RWPE2 (cell line): ENCODE data around the gene AP3S1.

Experiments
- ATAC-seq: fragments of 200-7000 bp; cut with Tn5 transposase; 3 replicates; pipeline ENCODE4 v1.9.1; 2021; ENCODE audit warnings: low read depth
- DNase-seq: peaks from one replicate; pipeline ENCODE4 v3.0.0-alpha.2; 2020; ENCODE audit warnings: low spot score
- H3K27ac ChIP-seq: fragments of 450-650 bp; 2 replicates; pipeline ENCODE4 v1.5.1; 2017; ENCODE audit warnings: mild to moderate bottlenecking; ENCODE audit not compliant: poor library complexity, severe bottlenecking
- H3K27me3 ChIP-seq: fragments of 250-450 bp; sonication (Bioruptor Pico); 2 replicates; pipeline ENCODE4 v1.5.1; 2021; ENCODE audit warnings: mild to moderate bottlenecking, moderate library complexity; ENCODE audit not compliant: insufficient read depth, poor library complexity, severe bottlenecking
- H3K36me3 ChIP-seq: fragments of 250-450 bp; sonication (Bioruptor Pico); 2 replicates; pipeline ENCODE4 v1.5.1; 2020; ENCODE audit warnings: low read depth, mild to moderate bottlenecking, moderate library complexity
- H3K4me1 ChIP-seq: fragments of 250-450 bp; sonication (Bioruptor Pico); 2 replicates; pipeline ENCODE4 v1.5.1; 2021; ENCODE audit warnings: mild to moderate bottlenecking, moderate library complexity; ENCODE audit not compliant: insufficient read depth, poor library complexity, severe bottlenecking
- H3K4me3 ChIP-seq: fragments of 250-450 bp; sonication (Bioruptor Pico); 2 replicates; pipeline ENCODE4 v1.5.1; 2021; ENCODE audit warnings: mild to moderate bottlenecking, moderate library complexity; ENCODE audit not compliant: severe bottlenecking
- H3K9me3 ChIP-seq: fragments of 250-450 bp; sonication (Bioruptor Pico); 2 replicates; pipeline ENCODE4 v1.5.1; 2021; ENCODE audit warnings: mild to moderate bottlenecking, moderate library complexity; ENCODE audit not compliant: severe bottlenecking
- TF ChIP-seq, protein P1 (sequence below): fragments of 450-650 bp; IDR thresholded peaks from one replicate; pipeline ENCODE4 v1.5.1; 2017; ENCODE audit warnings: mild to moderate bottlenecking, moderate library complexity; ENCODE audit not compliant: poor library complexity, severe bottlenecking

Gene AP3S1

DNA sequence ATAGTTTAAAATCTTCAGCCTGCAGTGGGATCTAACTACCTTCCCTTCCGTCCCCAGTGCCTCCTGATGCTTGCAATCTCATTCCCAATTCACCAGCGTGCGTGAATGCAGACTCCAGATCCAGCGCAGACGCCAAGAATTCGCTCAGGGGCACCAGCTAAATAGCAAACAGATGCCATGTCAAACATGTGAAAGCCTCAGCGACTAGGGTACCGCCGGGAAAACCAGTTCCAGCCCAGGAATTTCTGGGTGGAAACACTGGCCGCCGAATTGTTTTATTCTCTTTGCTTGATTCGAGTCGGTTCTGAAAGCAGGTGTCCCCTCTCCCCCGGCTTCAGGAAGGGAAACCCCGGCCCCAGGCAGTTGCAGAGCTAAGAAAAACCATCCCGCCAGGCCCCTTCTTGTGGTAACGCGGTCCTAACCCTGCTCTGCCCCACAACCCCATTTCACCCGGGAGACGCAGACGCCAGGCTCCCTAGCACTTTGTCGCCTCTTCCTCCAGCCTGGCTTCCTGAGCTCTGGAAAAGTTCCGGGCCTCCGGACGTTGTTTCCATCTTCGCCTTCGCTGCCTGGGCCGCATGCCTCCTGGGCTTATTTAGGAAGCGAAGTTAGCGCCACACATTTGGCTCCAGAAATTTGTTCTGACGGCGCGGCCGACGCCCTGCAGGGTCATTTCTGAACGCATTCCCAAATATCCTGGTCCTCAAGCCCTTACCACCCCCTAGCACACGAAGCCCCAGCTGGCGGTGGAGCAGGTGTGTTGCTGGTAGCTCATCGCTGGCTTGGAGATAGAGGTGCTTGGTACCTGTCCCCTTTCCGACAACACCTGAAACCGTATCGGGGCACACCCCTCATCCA lies 119.9 kb downstream of the AP3S1 start:
- no peaks in the 10 kb centered on the region for H3K9me3 ChIP-seq
- TF ChIP-seq, protein P1, sequence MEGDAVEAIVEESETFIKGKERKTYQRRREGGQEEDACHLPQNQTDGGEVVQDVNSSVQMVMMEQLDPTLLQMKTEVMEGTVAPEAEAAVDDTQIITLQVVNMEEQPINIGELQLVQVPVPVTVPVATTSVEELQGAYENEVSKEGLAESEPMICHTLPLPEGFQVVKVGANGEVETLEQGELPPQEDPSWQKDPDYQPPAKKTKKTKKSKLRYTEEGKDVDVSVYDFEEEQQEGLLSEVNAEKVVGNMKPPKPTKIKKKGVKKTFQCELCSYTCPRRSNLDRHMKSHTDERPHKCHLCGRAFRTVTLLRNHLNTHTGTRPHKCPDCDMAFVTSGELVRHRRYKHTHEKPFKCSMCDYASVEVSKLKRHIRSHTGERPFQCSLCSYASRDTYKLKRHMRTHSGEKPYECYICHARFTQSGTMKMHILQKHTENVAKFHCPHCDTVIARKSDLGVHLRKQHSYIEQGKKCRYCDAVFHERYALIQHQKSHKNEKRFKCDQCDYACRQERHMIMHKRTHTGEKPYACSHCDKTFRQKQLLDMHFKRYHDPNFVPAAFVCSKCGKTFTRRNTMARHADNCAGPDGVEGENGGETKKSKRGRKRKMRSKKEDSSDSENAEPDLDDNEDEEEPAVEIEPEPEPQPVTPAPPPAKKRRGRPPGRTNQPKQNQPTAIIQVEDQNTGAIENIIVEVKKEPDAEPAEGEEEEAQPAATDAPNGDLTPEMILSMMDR, result no peak
- no peaks in the 10 kb centered on the region for H3K36me3 ChIP-seq
- peaks cover 79% of the 10 kb centered on the region for H3K27me3 ChIP-seq
- ATAC-seq (peak; percentile 29; the same call in 2 of the 3 replicates), DNase-seq (no peak)
- no peak overlapping the region for H3K4me3 ChIP-seq
- no peaks in the 10 kb centered on the region for H3K4me1 ChIP-seq
- no peak overlapping the region for H3K27ac ChIP-seq

DNA sequence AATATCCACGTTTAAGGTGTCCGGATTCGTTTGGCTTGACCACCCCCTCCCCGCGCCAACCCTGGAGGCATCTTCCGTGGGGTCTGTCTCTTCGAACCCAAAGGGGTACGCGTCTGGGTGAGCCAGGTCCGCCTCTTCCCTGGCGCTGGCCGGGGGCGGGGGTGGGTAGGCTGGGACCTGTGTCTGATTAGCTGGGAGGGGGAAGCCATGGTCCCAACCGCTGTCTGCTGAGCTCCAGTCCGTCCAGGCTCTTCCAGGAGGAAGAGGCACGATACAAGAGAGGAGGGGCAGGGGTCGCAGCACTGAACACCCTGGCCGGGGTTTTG lies 120.5 kb downstream of the AP3S1 start, which contains the start of gene LVRN:
Gene LVRN, plus strand, starts transcription at position 237 of the 326 bp plus-strand sequence. CDS start 143 bp downstream, outside the sequence.
- Histone ChIP-seq H3K27me3 (peaks cover 85% of the 10 kb centered on the region), H3K36me3 (no peaks in the 10 kb centered on the region), H3K9me3 (no peaks in the 10 kb centered on the region), H3K27ac (no peak within 1 kb of the TSS), H3K4me3 (no peak within 1 kb of the TSS), H3K4me1 (no peaks in the 10 kb centered on the region)
- TF ChIP-seq, protein P1, result no peak
- no peak; the same call in 2 of the 3 replicates for ATAC-seq
- no peak for DNase-seq

DNA sequence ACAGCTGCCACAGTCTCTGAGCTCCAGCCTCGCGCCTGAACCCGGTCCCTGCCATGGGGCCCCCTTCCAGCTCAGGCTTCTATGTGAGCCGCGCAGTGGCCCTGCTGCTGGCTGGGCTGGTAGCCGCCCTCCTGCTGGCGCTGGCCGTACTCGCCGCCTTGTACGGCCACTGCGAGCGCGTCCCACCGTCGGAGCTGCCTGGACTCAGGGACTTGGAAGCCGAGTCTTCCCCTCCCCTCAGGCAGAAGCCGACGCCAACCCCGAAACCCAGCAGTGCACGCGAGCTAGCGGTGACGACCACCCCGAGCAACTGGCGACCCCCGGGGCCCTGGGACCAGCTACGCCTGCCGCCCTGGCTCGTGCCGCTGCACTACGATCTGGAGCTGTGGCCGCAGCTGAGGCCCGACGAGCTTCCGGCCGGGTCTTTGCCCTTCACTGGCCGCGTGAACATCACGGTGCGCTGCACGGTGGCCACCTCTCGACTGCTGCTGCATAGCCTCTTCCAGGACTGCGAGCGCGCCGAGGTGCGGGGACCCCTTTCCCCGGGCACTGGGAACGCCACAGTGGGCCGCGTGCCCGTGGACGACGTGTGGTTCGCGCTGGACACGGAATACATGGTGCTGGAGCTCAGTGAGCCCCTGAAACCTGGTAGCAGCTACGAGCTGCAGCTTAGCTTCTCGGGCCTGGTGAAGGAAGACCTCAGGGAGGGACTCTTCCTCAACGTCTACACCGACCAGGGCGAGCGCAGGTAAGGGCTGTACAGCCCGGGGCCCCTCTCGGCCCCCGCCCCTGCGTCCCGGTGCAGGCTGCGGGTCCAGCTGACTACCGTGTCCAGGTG lies 121.0 kb downstream of the AP3S1 start:
- no peak for DNase-seq
- Histone ChIP-seq H3K27ac (no peak overlapping the region), H3K4me3 (no peak overlapping the region), H3K4me1 (no peaks in the 10 kb centered on the region), H3K27me3 (peaks cover 89% of the 10 kb centered on the region), H3K9me3 (no peaks in the 10 kb centered on the region), H3K36me3 (no peaks in the 10 kb centered on the region)
- TF ChIP-seq, protein P1, result no peak
- ATAC-seq, result peak; percentile 62

DNA sequence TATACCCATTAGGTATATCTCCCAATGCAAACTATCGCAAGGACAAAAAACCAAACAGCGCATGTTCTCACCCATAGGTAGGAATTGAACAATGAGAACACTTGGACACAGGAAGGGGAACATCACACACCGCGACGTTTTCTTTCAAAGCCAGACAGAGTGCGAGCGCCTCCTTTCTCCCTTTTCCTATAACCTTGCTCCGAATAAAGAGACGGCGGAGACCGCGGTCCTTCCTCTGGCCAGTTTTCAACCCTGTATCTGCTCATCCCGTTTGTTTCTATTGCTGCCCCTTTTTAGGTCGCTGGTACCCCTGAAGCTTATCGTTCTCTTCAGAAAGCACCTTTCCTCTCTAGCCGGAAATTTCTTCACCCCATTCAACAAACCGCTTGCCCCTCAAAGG lies 121.8 kb downstream of the AP3S1 start:
- Histone ChIP-seq H3K9me3 (no peaks in the 10 kb centered on the region), H3K27ac (no peak overlapping the region), H3K4me3 (no peak overlapping the region), H3K4me1 (no peaks in the 10 kb centered on the region), H3K36me3 (no peaks in the 10 kb centered on the region), H3K27me3 (peaks cover 89% of the 10 kb centered on the region)
- ATAC-seq, result no peak
- DNase-seq, result no peak
- TF ChIP-seq, protein P1, result no peak
